NCI-H2029 treated with DMSO at 0.1 percent for 48 hours (cell line): ENCODE results near the gene TJP1.
"Not testable (repeated sequence)": the region's sequence is repeated elsewhere in the genome, so short reads cannot be mapped to it uniquely, and the experiment has no call there.

ENCODE experiments used
- DNase-seq: peaks from one replicate; lab custom pipeline; 2025; lab: John Stamatoyannopoulos, UW

The TJP1 gene

DNA sequence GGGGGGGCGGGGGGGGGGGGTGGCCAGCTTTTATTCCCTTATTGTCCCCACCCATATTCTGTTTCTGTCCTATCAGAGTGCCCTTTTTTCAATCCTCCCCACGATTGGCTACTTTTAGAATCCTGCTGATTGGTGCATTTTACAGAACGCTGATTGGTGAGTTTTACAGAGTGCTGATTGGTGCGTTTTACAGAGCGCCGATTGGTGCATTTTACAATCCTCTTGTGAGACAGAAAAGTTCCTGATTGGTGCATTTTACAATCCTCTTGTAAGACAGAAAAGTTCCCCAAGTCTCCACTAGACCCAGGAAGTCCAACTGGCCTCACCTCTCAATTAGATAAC is 164.8 kb downstream of the TJP1 start:
- not testable (repeated sequence) for DNase-seq

GRCh38 chr15:29656636-29657475 is 165.4 kb downstream of the TJP1 start:
- no peak for DNase-seq

- no peak for DNase-seq
Observed at GRCh38 chr15:29652595-29652994, 169.7 kb downstream of the TJP1 start.

DNA sequence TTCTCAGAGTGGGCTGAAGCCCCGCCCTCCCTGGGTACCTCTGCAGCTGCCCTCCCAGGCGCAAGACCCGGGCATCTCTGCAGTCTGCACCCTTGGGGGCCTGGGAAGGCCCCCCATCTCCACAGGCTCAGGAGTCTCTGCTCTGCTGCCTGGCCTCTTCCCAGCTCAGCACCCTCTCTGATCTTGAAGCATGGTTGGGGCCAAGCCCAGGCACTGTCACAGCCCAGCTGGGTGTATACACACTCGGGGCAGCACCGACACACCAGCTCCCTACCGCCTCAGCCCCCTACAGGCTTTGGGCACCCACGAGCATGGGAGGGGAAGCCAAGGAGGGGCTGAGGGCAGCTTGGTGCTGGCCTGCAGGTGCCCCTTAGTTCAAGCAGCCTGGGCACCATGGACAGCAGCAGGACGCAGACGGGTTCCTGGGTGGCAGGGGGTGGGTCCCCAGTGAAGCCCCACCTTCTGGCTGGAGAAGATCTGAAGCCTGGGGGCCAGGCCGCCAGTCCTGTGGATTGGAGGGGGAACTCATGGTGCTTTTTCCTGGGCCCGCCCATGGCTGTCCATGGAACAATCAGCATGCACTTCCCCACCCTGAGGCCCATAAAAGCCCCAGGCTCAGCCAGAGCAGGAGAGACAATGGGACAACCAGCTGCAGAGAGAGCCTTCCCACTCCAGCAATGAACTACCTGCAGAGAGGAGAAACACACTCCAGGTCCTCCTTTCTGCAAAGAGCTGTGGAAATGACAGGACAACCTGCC is 170.6 kb downstream of the TJP1 start:
- no peak for DNase-seq
